Activated naive CD4-positive, alpha-beta T cell treated with anti-CD3 and anti-CD28 coated beads, Interleukin-2, amount 50 U/mL, for 24 hours (primary cell): ENCODE data around the gene MAPK10.

Source experiments
- H3K27ac Mint-ChIP-seq: one replicate; pipeline ENCODE4 v1.8.0; 2021; ENCODE audit warnings: mild to moderate bottlenecking, mixed read lengths
- H3K27me3 Mint-ChIP-seq: one replicate; pipeline ENCODE4 v1.8.0; 2021; ENCODE audit warnings: mixed read lengths
- H3K36me3 Mint-ChIP-seq: one replicate; pipeline ENCODE4 v1.8.0; 2021; ENCODE audit warnings: mixed read lengths
- H3K4me1 Mint-ChIP-seq: one replicate; pipeline ENCODE4 v1.8.0; 2021; ENCODE audit warnings: mixed read lengths
- H3K4me3 Mint-ChIP-seq: one replicate; pipeline ENCODE4 v1.8.0; 2021; ENCODE audit warnings: mild to moderate bottlenecking, mixed read lengths
- H3K9me3 Mint-ChIP-seq: one replicate; pipeline ENCODE4 v1.8.0; 2021; ENCODE audit warnings: mixed read lengths

Gene MAPK10

GRCh38 chr4:86313656-86314055 lies 46.2 kb downstream of the MAPK10 start:
- Mint-ChIP-seq H3K4me3 (no peak overlapping the region), H3K4me1 (no peaks in the 10 kb centered on the region), H3K27ac (no peak overlapping the region), H3K9me3 (no peaks in the 10 kb centered on the region), H3K27me3 (no peaks in the 10 kb centered on the region), H3K36me3 (no peaks in the 10 kb centered on the region)

- Mint-ChIP-seq H3K4me3 (no peak overlapping the region), H3K27ac (no peak overlapping the region)
These were observed 52.4 kb downstream of the MAPK10 start for GRCh38 chr4:86307432-86307831.

GRCh38 chr4:86306816-86307215 lies 53.0 kb downstream of the MAPK10 start:
- Mint-ChIP-seq H3K4me1 (no peaks in the 10 kb centered on the region), H3K4me3 (no peak overlapping the region), H3K27me3 (no peaks in the 10 kb centered on the region), H3K36me3 (no peaks in the 10 kb centered on the region), H3K9me3 (no peaks in the 10 kb centered on the region), H3K27ac (no peak overlapping the region)

More at GRCh38 chr4:86307432-86307831, 52.4 kb downstream of the MAPK10 start:
- no peaks in the 10 kb centered on the region for H3K9me3 Mint-ChIP-seq
- no peaks in the 10 kb centered on the region for H3K27me3 Mint-ChIP-seq
- no peaks in the 10 kb centered on the region for H3K4me1 Mint-ChIP-seq
- no peaks in the 10 kb centered on the region for H3K36me3 Mint-ChIP-seq

- Mint-ChIP-seq H3K4me3 (no peak overlapping the region), H3K9me3 (no peaks in the 10 kb centered on the region), H3K36me3 (no peaks in the 10 kb centered on the region)
These were observed 57.0 kb downstream of the MAPK10 start for GRCh38 chr4:86302830-86303229.

GRCh38 chr4:86302251-86302650 lies 57.6 kb downstream of the MAPK10 start:
- Mint-ChIP-seq H3K27me3 (no peaks in the 10 kb centered on the region), H3K36me3 (no peaks in the 10 kb centered on the region), H3K27ac (no peak overlapping the region), H3K4me3 (no peak overlapping the region), H3K4me1 (no peaks in the 10 kb centered on the region), H3K9me3 (no peaks in the 10 kb centered on the region)

More at GRCh38 chr4:86302830-86303229, 57.0 kb downstream of the MAPK10 start:
- Mint-ChIP-seq H3K27ac (no peak overlapping the region), H3K27me3 (no peaks in the 10 kb centered on the region), H3K4me1 (no peaks in the 10 kb centered on the region)

- H3K4me1 Mint-ChIP-seq, result no peaks in the 10 kb centered on the region
- H3K27ac Mint-ChIP-seq, result no peak overlapping the region
- H3K36me3 Mint-ChIP-seq, result no peaks in the 10 kb centered on the region
- H3K4me3 Mint-ChIP-seq, result no peak overlapping the region
- H3K9me3 Mint-ChIP-seq, result no peaks in the 10 kb centered on the region
- no peaks in the 10 kb centered on the region for H3K27me3 Mint-ChIP-seq
These were observed 59.3 kb downstream of the MAPK10 start for GRCh38 chr4:86300516-86300915.

GRCh38 chr4:86296865-86297264 lies 63.0 kb downstream of the MAPK10 start:
- H3K4me1 Mint-ChIP-seq, result no peaks in the 10 kb centered on the region

GRCh38 chr4:86294883-86295282 lies 65.0 kb downstream of the MAPK10 start:
- Mint-ChIP-seq H3K4me3 (no peak overlapping the region), H3K27ac (no peak overlapping the region), H3K36me3 (no peaks in the 10 kb centered on the region), H3K4me1 (no peaks in the 10 kb centered on the region), H3K27me3 (no peaks in the 10 kb centered on the region), H3K9me3 (no peaks in the 10 kb centered on the region)

More at GRCh38 chr4:86296865-86297264, 63.0 kb downstream of the MAPK10 start:
- no peaks in the 10 kb centered on the region for H3K36me3 Mint-ChIP-seq
- no peaks in the 10 kb centered on the region for H3K27me3 Mint-ChIP-seq
- no peak overlapping the region for H3K4me3 Mint-ChIP-seq
- no peaks in the 10 kb centered on the region for H3K9me3 Mint-ChIP-seq
- no peak overlapping the region for H3K27ac Mint-ChIP-seq

GRCh38 chr4:86291180-86291579 lies 68.7 kb downstream of the MAPK10 start:
- no peaks in the 10 kb centered on the region for H3K36me3 Mint-ChIP-seq
- no peaks in the 10 kb centered on the region for H3K9me3 Mint-ChIP-seq
- no peaks in the 10 kb centered on the region for H3K4me1 Mint-ChIP-seq
- H3K27me3 Mint-ChIP-seq, result no peaks in the 10 kb centered on the region
- no peak overlapping the region for H3K27ac Mint-ChIP-seq
- no peak overlapping the region for H3K4me3 Mint-ChIP-seq

GRCh38 chr4:86286726-86287125 lies 73.1 kb downstream of the MAPK10 start:
- no peak overlapping the region for H3K27ac Mint-ChIP-seq
- no peaks in the 10 kb centered on the region for H3K4me1 Mint-ChIP-seq
- peaks cover 5% of the 10 kb centered on the region for H3K9me3 Mint-ChIP-seq
- no peaks in the 10 kb centered on the region for H3K27me3 Mint-ChIP-seq
- H3K4me3 Mint-ChIP-seq, result no peak overlapping the region
- H3K36me3 Mint-ChIP-seq, result no peaks in the 10 kb centered on the region

GRCh38 chr4:86283371-86283770 lies 76.5 kb downstream of the MAPK10 start:
- Mint-ChIP-seq H3K27ac (no peak overlapping the region), H3K4me3 (no peak overlapping the region), H3K9me3 (peaks cover 5% of the 10 kb centered on the region), H3K36me3 (no peaks in the 10 kb centered on the region), H3K4me1 (no peaks in the 10 kb centered on the region), H3K27me3 (no peaks in the 10 kb centered on the region)

GRCh38 chr4:86280246-86280645 lies 79.6 kb downstream of the MAPK10 start:
- H3K27me3 Mint-ChIP-seq, result no peaks in the 10 kb centered on the region
- H3K4me1 Mint-ChIP-seq, result no peaks in the 10 kb centered on the region
- H3K9me3 Mint-ChIP-seq, result peaks cover 11% of the 10 kb centered on the region
- H3K4me3 Mint-ChIP-seq, result no peak overlapping the region
- no peaks in the 10 kb centered on the region for H3K36me3 Mint-ChIP-seq
- H3K27ac Mint-ChIP-seq, result no peak overlapping the region

- Mint-ChIP-seq H3K36me3 (no peaks in the 10 kb centered on the region), H3K27me3 (peaks cover under 1% of the 10 kb centered on the region), H3K27ac (no peak overlapping the region), H3K4me3 (no peak overlapping the region), H3K9me3 (peaks cover 12% of the 10 kb centered on the region), H3K4me1 (no peaks in the 10 kb centered on the region)
These were observed 80.4 kb downstream of the MAPK10 start for GRCh38 chr4:86279293-86279960.

GRCh38 chr4:86278126-86278525 lies 81.7 kb downstream of the MAPK10 start:
- Mint-ChIP-seq H3K4me1 (no peaks in the 10 kb centered on the region), H3K27me3 (peaks cover 1% of the 10 kb centered on the region), H3K4me3 (no peak overlapping the region), H3K9me3 (peaks cover 11% of the 10 kb centered on the region), H3K27ac (no peak overlapping the region), H3K36me3 (no peaks in the 10 kb centered on the region)

- peaks cover 11% of the 10 kb centered on the region for H3K9me3 Mint-ChIP-seq
- H3K27ac Mint-ChIP-seq, result no peak overlapping the region
- peaks cover 1% of the 10 kb centered on the region for H3K27me3 Mint-ChIP-seq
- H3K36me3 Mint-ChIP-seq, result no peaks in the 10 kb centered on the region
- no peak overlapping the region for H3K4me3 Mint-ChIP-seq
- no peaks in the 10 kb centered on the region for H3K4me1 Mint-ChIP-seq
These were observed 85.2 kb downstream of the MAPK10 start for GRCh38 chr4:86274642-86275041.

GRCh38 chr4:86272669-86273068 lies 87.2 kb downstream of the MAPK10 start:
- H3K27me3 Mint-ChIP-seq, result peaks cover 1% of the 10 kb centered on the region
- no peak overlapping the region for H3K4me3 Mint-ChIP-seq
- no peak overlapping the region for H3K27ac Mint-ChIP-seq
- peaks cover 11% of the 10 kb centered on the region for H3K9me3 Mint-ChIP-seq
- H3K4me1 Mint-ChIP-seq, result no peaks in the 10 kb centered on the region
- H3K36me3 Mint-ChIP-seq, result no peaks in the 10 kb centered on the region

GRCh38 chr4:86271057-86271456 lies 88.8 kb downstream of the MAPK10 start:
- no peak overlapping the region for H3K27ac Mint-ChIP-seq
- H3K36me3 Mint-ChIP-seq, result no peaks in the 10 kb centered on the region
- H3K27me3 Mint-ChIP-seq, result peaks cover 1% of the 10 kb centered on the region
- peaks cover 7% of the 10 kb centered on the region for H3K9me3 Mint-ChIP-seq
- H3K4me3 Mint-ChIP-seq, result no peak overlapping the region
- no peaks in the 10 kb centered on the region for H3K4me1 Mint-ChIP-seq
